ENCODE data around the gene SIRPB1.

- TF ChIP-seq POLR2A (IDR thresholded peaks at IDR 0.05), result no peak
- no peak for TF ChIP-seq EP300 (IDR thresholded peaks at IDR 0.05)
Measured at GRCh38 chr20:1577906-1578305, 41.9 kb downstream of the SIRPB1 start.

Measured in sigmoid colon (tissue), 4 donors.